Regular cardiac myocyte (primary cell): Measurements from ENCODE around the gene SELENOK. TPM values are rescaled to one million over a fixed set of nuclear protein-coding genes. Genes with fewer than 3 reads are reported as not detected.

Experiments
- total RNA-seq: library from RNA; depleted of rRNA; stranded (reverse); fragments of >200 nt; gene quantifications from 2 replicates; pipeline ENCODE4 v1.2.3, GENCODE V29; 2014

SELENOK gene
- total RNA-seq: 27.2 and 38.9 TPM in 2 replicates

DNA sequence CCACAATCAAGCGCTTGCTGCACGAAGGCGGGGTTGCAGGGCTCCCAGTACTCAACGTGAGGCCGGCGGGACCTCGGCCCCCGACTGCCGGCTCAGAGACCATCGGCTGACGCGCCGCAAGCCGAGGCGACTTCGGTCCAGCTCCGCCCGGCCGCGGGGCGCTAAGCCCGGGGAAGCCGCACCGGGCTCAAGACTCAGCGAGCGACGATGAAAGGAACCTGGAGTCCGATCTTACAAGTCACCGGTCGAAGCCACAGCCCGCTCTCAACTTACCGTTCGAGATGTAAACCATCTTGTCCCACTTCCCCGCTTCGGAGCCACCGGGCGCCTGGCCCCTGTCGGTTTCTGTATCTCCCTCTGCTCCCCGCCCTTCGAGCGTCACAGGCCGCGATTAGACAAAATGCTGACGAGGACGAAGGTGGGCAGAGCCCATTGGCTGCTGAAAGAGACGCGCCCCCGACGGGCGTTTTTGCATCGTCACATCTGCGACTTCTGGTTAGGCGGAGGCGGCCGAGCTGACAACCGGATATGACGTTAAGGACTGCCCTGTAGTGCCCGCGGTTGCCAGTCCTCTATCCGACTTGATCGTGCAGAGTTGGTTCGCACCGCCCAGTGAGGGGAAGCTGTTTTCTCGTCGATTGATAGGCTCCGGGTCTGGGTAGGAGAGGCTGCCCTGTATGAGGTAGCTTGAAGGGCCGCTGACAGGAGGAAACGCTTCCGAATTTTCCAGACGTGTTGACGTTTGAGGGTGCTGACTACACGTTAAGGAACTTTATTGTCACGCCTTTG, at the start of gene SELENOK:
Gene SELENOK, minus strand, starts transcription at position 363 of the 789 bp plus-strand sequence.

DNA sequence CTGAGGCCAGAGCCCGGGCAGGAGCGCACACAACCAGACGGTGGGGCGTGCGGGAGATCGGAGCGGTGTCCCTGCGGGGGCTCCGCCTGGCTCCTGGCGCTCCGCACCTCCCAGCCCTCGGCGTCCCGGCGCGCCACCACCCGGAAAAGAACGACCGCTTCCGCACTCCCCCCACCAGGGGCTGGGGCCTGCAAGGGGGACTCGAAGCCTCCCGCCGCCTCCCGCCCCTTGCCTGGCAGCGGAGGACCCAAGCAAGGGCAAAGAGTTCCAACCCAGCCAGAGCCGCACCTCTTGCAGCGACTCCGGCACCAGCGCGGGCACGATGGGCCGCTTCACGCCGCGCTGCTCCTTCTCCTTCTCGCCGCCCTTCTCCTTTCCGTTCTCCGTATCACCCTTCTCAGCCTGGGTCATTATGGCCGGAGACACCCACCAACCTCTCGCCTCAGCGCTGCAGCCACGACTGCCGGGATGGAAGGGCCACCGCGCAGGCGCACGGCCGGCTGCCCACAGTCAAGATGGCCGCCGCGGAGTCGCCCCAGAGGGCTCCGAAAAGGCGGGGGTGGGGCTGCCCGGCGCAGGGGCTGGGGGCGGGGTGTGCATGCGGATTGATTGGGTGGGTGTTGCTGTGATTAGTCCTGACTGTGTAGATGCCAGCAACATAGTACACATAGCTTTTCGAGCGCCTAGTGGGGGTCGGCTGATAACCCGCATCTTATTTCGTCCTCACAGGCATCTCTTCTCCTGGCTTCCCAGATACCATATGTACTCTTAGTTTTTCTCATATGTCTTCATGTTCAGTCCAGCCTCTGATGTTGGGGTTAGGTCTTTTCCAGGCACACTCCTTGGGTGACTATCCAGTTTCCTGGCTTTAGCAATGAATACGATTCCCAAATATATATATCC, 9.7 kb downstream of the SELENOK start, which contains the start of gene ACTR8:
Gene ACTR8, minus strand, starts transcription at position 462 of the 903 bp plus-strand sequence. Its CDS starts 51 bp downstream, at position 411.

DNA sequence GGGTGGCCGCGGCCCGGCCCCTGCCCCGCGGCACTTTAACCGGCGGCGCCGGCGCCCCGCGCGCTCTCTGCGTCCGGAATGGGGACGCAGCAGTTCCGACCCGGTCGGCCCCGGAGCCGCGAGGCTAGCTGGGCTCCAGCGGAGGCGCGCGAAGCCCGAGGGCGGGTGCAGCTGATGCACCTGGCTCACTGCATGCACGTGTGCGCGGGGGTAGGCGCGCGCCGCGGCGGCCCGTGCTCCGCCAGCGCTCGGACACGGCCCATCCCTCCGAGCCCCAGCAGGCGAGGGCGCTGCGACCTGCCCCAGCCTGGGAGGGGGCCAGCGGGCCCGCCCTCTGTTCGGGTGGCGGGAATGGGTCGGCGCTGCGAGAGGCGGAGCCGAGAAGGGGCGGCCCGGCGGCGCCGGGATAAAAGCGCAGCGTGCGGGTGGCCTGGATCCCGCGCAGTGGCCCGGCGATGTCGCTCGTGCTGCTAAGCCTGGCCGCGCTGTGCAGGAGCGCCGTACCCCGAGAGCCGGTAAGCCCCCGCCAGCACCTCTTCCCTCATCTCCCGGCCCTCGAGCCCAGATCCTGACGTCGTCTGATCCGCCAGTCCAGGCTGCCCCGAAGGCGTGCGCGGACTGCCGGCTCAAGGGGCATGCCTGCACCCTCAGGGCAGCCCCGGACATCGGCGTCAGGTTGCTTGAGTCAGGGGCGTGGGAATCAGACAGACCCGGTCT, 45.4 kb downstream of the SELENOK start, which contains the start of the genes CHDH and IL17RB:
Gene CHDH, minus strand, starts transcription at position 286 of the 717 bp plus-strand sequence. CDS start 22,411 bp downstream, outside the sequence.
Gene IL17RB, plus strand, starts transcription at position 435 of the 717 bp plus-strand sequence. Its CDS starts 21 bp downstream, at position 456.

Other genes starting within 250 kb of the SELENOK start
- gene CHDH, start 45.4 kb downstream of the SELENOK start, total RNA-seq: under 0.01 TPM in 1 of 2 replicates, not detected in the other
- gene IL17RB, start 45.3 kb downstream of the SELENOK start, total RNA-seq: under 0.01 TPM in 1 of 2 replicates, not detected in the other
- gene ACTR8, start 9.7 kb downstream of the SELENOK start, total RNA-seq: 29.7 and 38.1 TPM in 2 replicates
- gene CACNA2D3, start 230.7 kb upstream of the SELENOK start, total RNA-seq: 0.19 and 0.85 TPM in 2 replicates